Breast epithelium (tissue), 4 donors: ENCODE results near the gene ALG3. TPM values are rescaled to one million over a fixed set of nuclear protein-coding genes. Genes with fewer than 3 reads are reported as not detected.

Source experiments
- DNase-seq, 2 donors: peaks; one replicate each; pipeline ENCODE4 v3.0.0-alpha.2; 2019; ENCODE audit warnings: low spot score in 2 of 2
- H3K27ac ChIP-seq, 2 donors: fragments of 200-600 bp; sonication (generic) in 1 of 2; one replicate each; pipeline ENCODE4 v1.5.1; 2016 to 2019; ENCODE audit warnings: mild to moderate bottlenecking in 1 of 2
- H3K27me3 ChIP-seq, 2 donors: fragments of 200-600 bp; sonication (generic) in 1 of 2; one replicate each; pipeline versions ENCODE4 v1.5.1 to v1.6.0; 2017 to 2019; ENCODE audit warnings: control low read depth in 1 of 2, mild to moderate bottlenecking in 1 of 2
- H3K36me3 ChIP-seq: fragments of 200-600 bp; one replicate; pipeline ENCODE4 v1.5.1; 2019
- H3K4me1 ChIP-seq, 2 donors: fragments of 200-600 bp; sonication (generic); one replicate each; pipeline ENCODE4 v1.5.1; 2016 to 2019; ENCODE audit warnings: control low read depth in 1 of 2
- H3K4me3 ChIP-seq, 3 donors: fragments of 200-600 bp; sonication (generic); 1 replicate in 2 of 3; 2 replicates in 1 of 3; pipeline ENCODE4 v1.5.1; 2016 to 2019; ENCODE audit warnings: mild to moderate bottlenecking in 3 of 3, moderate library complexity in 2 of 3
- H3K9me3 ChIP-seq, 2 donors: fragments of 200-600 bp; sonication (generic) in 1 of 2; one replicate each; pipeline ENCODE4 v1.5.1; 2016 to 2019; ENCODE audit warnings: control low read depth in 1 of 2
- CTCF ChIP-seq, 3 donors: fragments of 450-650 bp; IDR thresholded peaks; one replicate each; pipeline ENCODE4 v1.5.1; 2016 to 2017; ENCODE audit warnings: antibody characterized with exemption in 3 of 3, mild to moderate bottlenecking in 3 of 3, moderate library complexity in 3 of 3
- POLR2A ChIP-seq: fragments of 450-650 bp; IDR thresholded peaks from one replicate; pipeline ENCODE4 v1.6.1; 2016; ENCODE audit warnings: antibody characterized with exemption, mild to moderate bottlenecking, moderate library complexity
- POLR2AphosphoS5 ChIP-seq, 3 donors: sonication (generic); formaldehyde crosslinking; IDR thresholded peaks; one replicate each; pipeline ENCODE4 v1.6.1; 2017; ENCODE audit warnings: antibody characterized with exemption in 3 of 3
- intact Hi-C: fragments of 100-400 bp; cut with DNase I; formaldehyde crosslinking; loops from one replicate; pipeline ENCODE4 v1.15.1; 2023; ENCODE audit warnings: low total_unique reads
- total RNA-seq, 3 donors: library from RNA; depleted of rRNA; stranded (reverse); fragments of >200 nt; gene quantifications; one replicate each; pipeline ENCODE4 v1.1.0, GENCODE V29; 2016

The ALG3 gene
- total RNA-seq, 3 donors from 2014 or later, result 36.4 to 46.5 (median 42.6) TPM

GRCh38 chr3:184241447-184242296 is 7.1 kb downstream of the ALG3 start:
- TF ChIP-seq POLR2A (no peak), CTCF (IDR thresholded peaks at IDR 0.05) (peak in 2 of 3 donors; percentile 30 to 39), POLR2AphosphoS5 (IDR thresholded peaks at IDR 0.05) (peak in 1 of 3 donors; percentile 19)
- DNase-seq, result no peak
- intact Hi-C loops, result loop anchor here (10.0 kb wide), 1 partner anchor 57 kb away; the partner anchor contains the start of gene ABCF3
- H3K4me1 ChIP-seq, result no peaks in the 10 kb centered on the region
- H3K9me3 ChIP-seq, result no peaks in the 10 kb centered on the region
- H3K36me3 ChIP-seq, result peaks cover 3% of the 10 kb centered on the region
- H3K4me3 ChIP-seq, result peak overlapping the region in 1 of 3 donors; percentile 49
- no peak overlapping the region for H3K27ac ChIP-seq
- no peaks in the 10 kb centered on the region for H3K27me3 ChIP-seq

- Histone ChIP-seq H3K4me1 (no peaks in the 10 kb centered on the region), H3K36me3 (peaks cover 3% of the 10 kb centered on the region), H3K27ac (no peak overlapping the region), H3K4me3 (no peak overlapping the region), H3K9me3 (no peaks in the 10 kb centered on the region), H3K27me3 (no peaks in the 10 kb centered on the region)
- TF ChIP-seq CTCF (IDR thresholded peaks at IDR 0.05) (no peak), POLR2AphosphoS5 (IDR thresholded peaks at IDR 0.05) (no peak), POLR2A (no peak)
- intact Hi-C loops, result loop anchor here (10.0 kb wide), 1 partner anchor 56 kb away; the partner anchor contains the start of gene ABCF3
- no peak for DNase-seq
These were observed 7.7 kb downstream of the ALG3 start for GRCh38 chr3:184241141-184241446.

- no peak for DNase-seq
- no peak overlapping the region for H3K4me3 ChIP-seq
- no peaks in the 10 kb centered on the region for H3K27me3 ChIP-seq
- no peak overlapping the region for H3K27ac ChIP-seq
- H3K4me1 ChIP-seq, result no peaks in the 10 kb centered on the region
- H3K36me3 ChIP-seq, result peaks cover 3% of the 10 kb centered on the region
- H3K9me3 ChIP-seq, result no peaks in the 10 kb centered on the region
- intact Hi-C loops, result loop anchor here (10.0 kb wide), 1 partner anchor 56 kb away; the partner anchor contains the start of gene ABCF3
- no peak for TF ChIP-seq CTCF (IDR thresholded peaks at IDR 0.05)
- TF ChIP-seq POLR2AphosphoS5 (IDR thresholded peaks at IDR 0.05), result no peak
- no peak for TF ChIP-seq POLR2A
These were observed 8.2 kb downstream of the ALG3 start for GRCh38 chr3:184240384-184241140.

GRCh38 chr3:184239708-184240107 is 9.1 kb downstream of the ALG3 start:
- Histone ChIP-seq H3K9me3 (no peaks in the 10 kb centered on the region), H3K4me1 (no peaks in the 10 kb centered on the region), H3K27me3 (no peaks in the 10 kb centered on the region), H3K36me3 (peaks cover 3% of the 10 kb centered on the region), H3K27ac (no peak overlapping the region), H3K4me3 (no peak overlapping the region)
- TF ChIP-seq POLR2AphosphoS5 (IDR thresholded peaks at IDR 0.05) (no peak), POLR2A (no peak), CTCF (IDR thresholded peaks at IDR 0.05) (no peak)
- intact Hi-C loops, result loop anchor here (10.0 kb wide), 1 partner anchor 55 kb away; the partner anchor contains the start of gene ABCF3
- DNase-seq, result no peak

- Histone ChIP-seq H3K4me1 (no peaks in the 10 kb centered on the region), H3K27ac (no peak overlapping the region), H3K9me3 (no peaks in the 10 kb centered on the region), H3K27me3 (no peaks in the 10 kb centered on the region), H3K36me3 (peaks cover 3% of the 10 kb centered on the region), H3K4me3 (no peak overlapping the region)
- intact Hi-C loops, result no loop called here
- TF ChIP-seq POLR2A (no peak), CTCF (IDR thresholded peaks at IDR 0.05) (no peak), POLR2AphosphoS5 (IDR thresholded peaks at IDR 0.05) (no peak)
- no peak for DNase-seq
These were observed 9.5 kb downstream of the ALG3 start for GRCh38 chr3:184239221-184239620.
